Esophagus squamous epithelium (tissue), 5 donors: Measurements from ENCODE around the gene LUC7L. TPM values are rescaled to one million over a fixed set of nuclear protein-coding genes. Genes with fewer than 3 reads are reported as not detected.
"Not testable (repeated sequence)": the region's sequence is repeated elsewhere in the genome, so short reads cannot be mapped to it uniquely, and the experiment has no call there.

Source experiments
- DNase-seq: peaks from one replicate; lab custom pipeline; 2025; lab: John Stamatoyannopoulos, UW
- H3K27ac ChIP-seq, 4 donors: fragments of 200-600 bp; sonication (generic); one replicate each; pipeline ENCODE4 v1.5.1; 2016 to 2019; ENCODE audit warnings: mild to moderate bottlenecking in 1 of 4
- H3K27me3 ChIP-seq, 4 donors: fragments of 200-600 bp; sonication (generic); 1 replicate in 3 of 4; 2 replicates in 1 of 4; pipeline versions ENCODE4 v1.5.1 to v1.6.0; 2017 to 2021; ENCODE audit warnings: antibody characterized with exemption in 1 of 4
- H3K36me3 ChIP-seq, 3 donors: fragments of 200-600 bp; sonication (generic); one replicate each; pipeline ENCODE4 v1.5.1; 2016 to 2019
- H3K4me1 ChIP-seq, 3 donors: fragments of 200-600 bp; sonication (generic); one replicate each; pipeline ENCODE4 v1.5.1; 2017 to 2019
- H3K4me3 ChIP-seq, 4 donors: fragments of 200-600 bp; sonication (generic); 1 replicate in 3 of 4; 2 replicates in 1 of 4; pipeline ENCODE4 v1.5.1; 2016 to 2019; ENCODE audit warnings: mild to moderate bottlenecking in 2 of 4, moderate library complexity in 1 of 4
- H3K9me3 ChIP-seq, 3 donors: fragments of 200-600 bp; sonication (generic); one replicate each; pipeline ENCODE4 v1.5.1; 2016 to 2019
- POLR2A ChIP-seq, 4 donors: fragments of 450-650 bp; IDR thresholded peaks; one replicate each; pipeline ENCODE4 v1.6.1; 2017; ENCODE audit warnings: antibody characterized with exemption in 4 of 4, mild to moderate bottlenecking in 4 of 4, moderate library complexity in 3 of 4
- WGBS, 2 donors: methylation state at CpG; one replicate each; pipeline ENCODE4 v1.1.5; 2018; 5-methylcytosine and 5-hydroxymethylcytosine counted together
- intact Hi-C: fragments of 100-400 bp; cut with DNase I; formaldehyde crosslinking; loops from one replicate; pipeline ENCODE4 v1.15.0; 2022
- total RNA-seq, 4 donors: library from RNA; depleted of rRNA; stranded (reverse); fragments of >200 nt; gene quantifications; one replicate each; pipeline ENCODE4 v1.1.0, GENCODE V29; 2016
- TF ChIP-seq, protein P1 (sequence below), 6 experiments: fragments of 450-650 bp in 4 of 6; fragments of 200-600 bp in 2 of 6; sonication (generic) in 2 of 6; IDR thresholded peaks; one replicate each; pipeline ENCODE4 v1.5.1; 2016 to 2019; ENCODE audit warnings: antibody characterized with exemption in 6 of 6, mild to moderate bottlenecking in 4 of 6, moderate library complexity in 4 of 6
- donor health status: DM: yes; HTN: yes; CAD: no.

The LUC7L gene
- total RNA-seq, 4 donors from 2014 or later = 33.5 to 74.2 (median 46.5) TPM

DNA sequence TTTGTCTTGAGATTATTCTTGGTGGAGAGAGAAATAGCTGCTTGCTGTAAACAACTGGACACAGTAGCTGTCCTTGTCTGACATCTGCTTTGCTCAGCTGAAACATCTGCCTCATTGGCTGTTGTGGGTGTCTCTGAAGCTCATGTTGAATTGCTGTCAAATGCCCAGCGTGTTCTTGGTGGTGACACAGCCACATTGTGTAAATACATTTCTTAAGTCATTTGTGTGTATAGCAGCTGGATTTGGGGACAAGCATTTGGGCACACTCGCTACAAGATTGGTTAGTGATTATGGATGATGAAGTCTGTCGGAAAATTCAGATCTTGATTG lies 10.7 kb upstream of the LUC7L start:
- H3K27ac ChIP-seq = peak overlapping the region in 3 of 4 donors; percentile 3 to 75 (median 71)
- TF ChIP-seq POLR2A (IDR thresholded peaks at IDR 0.05) = no peak
- TF ChIP-seq, protein P1, sequence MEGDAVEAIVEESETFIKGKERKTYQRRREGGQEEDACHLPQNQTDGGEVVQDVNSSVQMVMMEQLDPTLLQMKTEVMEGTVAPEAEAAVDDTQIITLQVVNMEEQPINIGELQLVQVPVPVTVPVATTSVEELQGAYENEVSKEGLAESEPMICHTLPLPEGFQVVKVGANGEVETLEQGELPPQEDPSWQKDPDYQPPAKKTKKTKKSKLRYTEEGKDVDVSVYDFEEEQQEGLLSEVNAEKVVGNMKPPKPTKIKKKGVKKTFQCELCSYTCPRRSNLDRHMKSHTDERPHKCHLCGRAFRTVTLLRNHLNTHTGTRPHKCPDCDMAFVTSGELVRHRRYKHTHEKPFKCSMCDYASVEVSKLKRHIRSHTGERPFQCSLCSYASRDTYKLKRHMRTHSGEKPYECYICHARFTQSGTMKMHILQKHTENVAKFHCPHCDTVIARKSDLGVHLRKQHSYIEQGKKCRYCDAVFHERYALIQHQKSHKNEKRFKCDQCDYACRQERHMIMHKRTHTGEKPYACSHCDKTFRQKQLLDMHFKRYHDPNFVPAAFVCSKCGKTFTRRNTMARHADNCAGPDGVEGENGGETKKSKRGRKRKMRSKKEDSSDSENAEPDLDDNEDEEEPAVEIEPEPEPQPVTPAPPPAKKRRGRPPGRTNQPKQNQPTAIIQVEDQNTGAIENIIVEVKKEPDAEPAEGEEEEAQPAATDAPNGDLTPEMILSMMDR (IDR thresholded peaks at IDR 0.05) = no peak
- no peak for DNase-seq
- no peaks in the 10 kb centered on the region for H3K9me3 ChIP-seq
- H3K36me3 ChIP-seq = peaks cover 0 to 8% (median 0%) of the 10 kb centered on the region in 3 donors
- no peaks in the 10 kb centered on the region for H3K27me3 ChIP-seq
- intact Hi-C loops = no loop called here
- no peak overlapping the region for H3K4me3 ChIP-seq
- H3K4me1 ChIP-seq = peaks cover 0 to 61% (median 34%) of the 10 kb centered on the region in 3 donors
- WGBS, 2 donors = 66 to 74% methylated on average over 3 of the region's 3 CpGs

DNA sequence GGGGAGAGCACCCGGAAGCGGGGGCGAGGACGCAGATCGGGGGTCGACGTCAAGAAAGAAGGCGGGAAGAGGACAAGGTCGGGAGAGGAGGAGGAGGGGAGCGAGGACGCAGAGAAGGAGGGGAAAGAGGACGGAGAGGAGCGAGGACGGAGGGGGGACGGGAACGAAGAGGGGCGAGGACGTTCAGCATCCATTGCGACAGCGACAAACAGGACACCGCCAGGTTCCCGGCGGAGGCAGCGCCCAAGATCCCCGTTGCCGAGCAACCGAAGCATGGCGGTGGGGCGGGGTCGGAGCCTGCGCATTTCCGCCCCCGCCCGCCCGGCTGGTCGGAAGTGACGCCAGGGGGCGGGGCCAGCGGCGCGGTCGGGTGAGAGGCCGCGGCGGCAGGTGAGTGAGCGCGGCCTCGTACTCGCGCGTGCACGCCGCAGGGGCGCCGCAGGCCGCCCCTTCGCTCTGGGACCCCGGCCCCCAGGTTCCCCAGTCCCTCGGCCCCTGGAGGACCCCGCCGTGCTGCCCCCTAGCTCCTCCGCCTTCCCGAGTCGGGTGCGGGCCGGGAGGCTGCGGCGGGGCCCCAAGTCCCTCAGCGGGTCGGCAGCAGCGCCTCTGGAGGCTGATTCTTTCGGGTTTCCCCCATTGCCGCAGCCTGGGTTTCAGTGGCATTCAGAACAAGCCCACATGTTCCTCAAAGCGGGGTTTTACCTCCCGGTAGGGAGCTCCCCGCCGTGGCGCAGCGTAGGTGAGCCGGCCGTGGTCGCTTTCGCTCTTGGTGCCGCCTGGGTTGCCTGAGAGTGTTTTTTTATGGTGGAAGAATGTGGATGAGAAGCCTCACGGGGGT lies 5.4 kb upstream of the LUC7L start, which contains the start of gene FAM234A:
Gene FAM234A (plus strand): TSS at position 354 of the 838 bp plus-strand sequence. CDS start 19,593 bp downstream, outside the sequence.
- peak; percentile 31 for DNase-seq
- Histone ChIP-seq H3K27ac (peak within 1 kb of the TSS; percentile 95 to 100 (median 98)), H3K9me3 (no peaks in the 10 kb centered on the region), H3K36me3 (peaks cover 0 to 8% (median 0%) of the 10 kb centered on the region in 3 donors), H3K4me1 (peaks cover 0 to 24% (median 14%) of the 10 kb centered on the region in 3 donors), H3K27me3 (no peaks in the 10 kb centered on the region), H3K4me3 (peak within 1 kb of the TSS; percentile 61 to 94 (median 72))
- intact Hi-C loops = no loop called here
- 0 to 2% methylated on average over 24 to 44 of the region's 85 CpGs for WGBS, 2 donors
- peak in 3 of 4 donors; percentile 96 to 99 (median 99) for TF ChIP-seq POLR2A (IDR thresholded peaks at IDR 0.05)
- TF ChIP-seq, protein P1 (IDR thresholded peaks at IDR 0.05) = peak in 5 of 6 experiments; percentile 10 to 57 (median 38)

DNA sequence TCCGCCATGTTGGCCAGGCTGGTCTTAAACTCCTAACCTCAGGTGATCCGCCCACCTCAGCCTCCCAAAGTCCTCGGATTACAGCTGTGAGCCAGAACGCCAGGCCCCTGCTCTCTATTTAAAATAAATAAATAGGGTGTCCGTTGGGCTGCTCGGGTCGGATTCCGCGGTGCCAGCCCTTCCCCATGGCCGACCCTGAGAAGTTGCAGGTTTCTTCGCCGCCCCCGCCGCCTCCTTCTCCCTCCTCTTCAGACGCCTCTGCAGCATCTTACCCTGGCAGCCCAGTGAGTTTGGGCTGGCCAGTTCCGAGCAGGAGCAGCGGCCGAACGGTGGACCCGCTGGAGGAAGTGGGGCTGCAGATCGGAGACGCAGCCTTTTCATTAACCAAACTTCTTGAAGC lies 1.7 kb upstream of the LUC7L start:
- Histone ChIP-seq H3K9me3 (no peaks in the 10 kb centered on the region), H3K36me3 (peaks cover 0 to 21% (median 11%) of the 10 kb centered on the region in 3 donors), H3K27ac (no peak overlapping the region), H3K27me3 (no peaks in the 10 kb centered on the region), H3K4me3 (no peak overlapping the region), H3K4me1 (peaks cover 6 to 39% (median 24%) of the 10 kb centered on the region in 3 donors)
- TF ChIP-seq, protein P1 (IDR thresholded peaks at IDR 0.05) = no peak
- intact Hi-C loops = no loop called here
- DNase-seq = no peak
- WGBS, 2 donors = 72 to 78% methylated on average over 18 to 20 of the region's 22 CpGs

DNA sequence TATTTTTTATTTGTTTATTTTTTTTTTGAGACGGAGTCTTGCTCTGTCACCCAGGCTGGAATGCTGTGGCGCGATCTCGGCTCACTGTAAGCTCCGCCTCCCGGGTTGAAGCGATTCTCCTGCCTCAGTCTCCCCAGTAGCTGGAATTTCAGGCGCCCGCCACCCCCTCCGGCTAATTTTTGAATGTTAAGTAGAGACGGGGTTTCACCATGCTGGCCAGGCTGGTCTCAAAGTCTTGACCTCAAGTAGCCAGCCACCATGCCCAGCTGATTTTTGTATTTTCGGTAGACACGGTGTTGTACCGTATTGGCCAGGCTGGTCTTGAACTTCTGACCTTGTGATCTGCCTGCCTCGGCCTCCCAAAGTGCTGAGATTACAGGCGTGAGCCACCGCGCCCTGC lies 1.1 kb upstream of the LUC7L start:
- WGBS, 2 donors = 93 to 95% methylated on average over 16 to 18 of the region's 18 CpGs
- H3K4me3 ChIP-seq, H3K27me3 ChIP-seq, H3K27ac ChIP-seq, H3K9me3 ChIP-seq, intact Hi-C loops, DNase-seq: not testable (repeated sequence)
- Histone ChIP-seq H3K4me1 (peaks cover 6 to 33% (median 18%) of the 10 kb centered on the region in 3 donors), H3K36me3 (peaks cover 0 to 27% (median 15%) of the 10 kb centered on the region in 3 donors)

DNA sequence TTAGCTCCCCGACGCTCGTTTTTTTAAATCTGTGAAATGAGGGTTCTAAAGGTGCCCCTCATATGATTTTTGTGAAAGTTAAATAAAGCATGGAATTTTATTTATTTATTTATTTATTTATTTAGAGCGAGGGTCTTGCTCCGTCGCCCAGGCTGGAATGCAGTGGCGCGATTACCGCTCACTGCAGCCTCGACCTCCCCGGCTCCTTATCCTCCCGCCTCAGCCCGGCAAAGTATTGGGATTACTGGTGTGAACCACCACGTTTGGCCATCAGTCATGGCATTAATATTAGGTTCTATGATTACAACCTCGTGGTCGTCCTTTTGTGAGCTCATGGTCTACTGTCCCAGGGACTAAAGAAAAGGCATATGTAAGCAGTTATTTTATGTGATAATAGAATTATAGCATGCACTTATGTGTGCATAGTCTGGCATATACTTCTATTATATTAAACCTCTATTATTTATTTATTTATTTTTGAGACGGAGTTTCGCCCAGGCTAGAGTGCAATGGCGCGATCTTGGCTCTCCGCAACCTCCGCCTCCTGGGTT lies 557 bp upstream of the LUC7L start:
- Histone ChIP-seq H3K9me3 (no peaks in the 10 kb centered on the region), H3K4me3 (peak overlapping the region; percentile 78 to 98 (median 83)), H3K27ac (peak overlapping the region; percentile 94 to 99 (median 96)), H3K27me3 (no peaks in the 10 kb centered on the region), H3K36me3 (peaks cover 0 to 32% (median 19%) of the 10 kb centered on the region in 3 donors), H3K4me1 (peaks cover 6 to 31% (median 18%) of the 10 kb centered on the region in 3 donors)
- 78 to 82% methylated on average over 22 of the region's 22 CpGs for WGBS, 2 donors
- intact Hi-C loops = no loop called here
- TF ChIP-seq, protein P1 (IDR thresholded peaks at IDR 0.05) = no peak
- no peak for TF ChIP-seq POLR2A (IDR thresholded peaks at IDR 0.05)
- no peak for DNase-seq
